Fibroblast of pulmonary artery (primary cell): ENCODE data around the gene NDUFC1.

Experiments
- DNase-seq: peaks from one replicate; pipeline ENCODE4 v3.0.0-alpha.2; 2010; ENCODE audit warnings: low read depth
- H3K4me3 ChIP-seq: replicated peaks from 2 replicates; pipeline ENCODE4 v1.5.1; 2011; ENCODE audit warnings: low read depth, mild to moderate bottlenecking, control low read depth, low read length, moderate library complexity
- CTCF ChIP-seq: IDR thresholded peaks from 2 replicates; pipeline ENCODE4 v1.5.1; 2011; ENCODE audit warnings: mild to moderate bottlenecking, control low read depth, low read length, inconsistent platforms; ENCODE audit errors: missing control alignments

Gene NDUFC1

GRCh38 chr4:139278912-139279759 is 23.1 kb downstream of the NDUFC1 start:
- DNase-seq, result peak; percentile 18

GRCh38 chr4:139278485-139278884 is 23.8 kb downstream of the NDUFC1 start:
- H3K4me3 ChIP-seq, result peak overlapping the region; percentile 62
- no peak for DNase-seq
- TF ChIP-seq CTCF, result no peak

More at GRCh38 chr4:139278912-139279759, 23.1 kb downstream of the NDUFC1 start:
- peak overlapping the region; percentile 62 for H3K4me3 ChIP-seq
- TF ChIP-seq CTCF, result no peak

- no peak overlapping the region for H3K4me3 ChIP-seq
- no peak for DNase-seq
- no peak for TF ChIP-seq CTCF
Observed at GRCh38 chr4:139275281-139275735, 27.0 kb downstream of the NDUFC1 start.

- no peak for TF ChIP-seq CTCF
- H3K4me3 ChIP-seq, result no peak overlapping the region
- no peak for DNase-seq
Observed at GRCh38 chr4:139274790-139275189, 27.5 kb downstream of the NDUFC1 start.

GRCh38 chr4:139273835-139274234 is 28.4 kb downstream of the NDUFC1 start:
- TF ChIP-seq CTCF, result no peak
- H3K4me3 ChIP-seq, result no peak overlapping the region
- DNase-seq, result no peak

GRCh38 chr4:139267301-139267700 is 35.0 kb downstream of the NDUFC1 start:
- TF ChIP-seq CTCF, result no peak
- DNase-seq, result no peak
- H3K4me3 ChIP-seq, result no peak overlapping the region
